H1 (cell line): ENCODE data around the gene MEIOSIN. TPM values are rescaled to one million over a fixed set of nuclear protein-coding genes. Genes with fewer than 3 reads are reported as not detected.

Source experiments
- CTCF ChIA-PET: fragments of 300-600 bp; sonication (Branson Sonifier 250); formaldehyde crosslinking; loops from one replicate; lab custom pipeline; 2021; ENCODE audit not compliant: partially characterized antibody; lab: Charles Lee
- POLR2A ChIA-PET: fragments of 300-600 bp; sonication (Branson Sonifier 250); formaldehyde crosslinking; loops from one replicate; lab custom pipeline; 2021; ENCODE audit warnings: inconsistent platforms; ENCODE audit not compliant: partially characterized antibody; lab: Charles Lee
- DNase-seq, 2 experiments: peaks; one replicate each; pipeline versions ENCODE4 v3.0.0 to v3.0.0-alpha.2; 2010 to 2022; ENCODE audit warnings: low spot score in 2 of 2, low read depth in 1 of 2, mixed read lengths in 1 of 2
- FAIRE-seq: peaks from 2 replicates; lab custom pipeline; 2011; peaks lifted over from hg19 to GRCh38; lab: Jason Lieb, UNC
- H2AFZ ChIP-seq: 2 replicates; pipeline ENCODE4 v1.8.1; 2012; ENCODE audit warnings: low read length, inconsistent platforms
- H2AK5ac ChIP-seq: 2 replicates; pipeline ENCODE4 v1.6.1; 2013; ENCODE audit warnings: low read depth, low read length
- H2BK120ac ChIP-seq: replicated peaks from 2 replicates; pipeline ENCODE3; 2013; ENCODE audit warnings: low read depth, low read length, inconsistent platforms
- H2BK12ac ChIP-seq: 2 replicates; pipeline ENCODE4 v1.6.1; 2013; ENCODE audit warnings: low read depth, low read length
- H2BK15ac ChIP-seq: 2 replicates; pipeline ENCODE4 v1.6.1; 2013; ENCODE audit warnings: low read length
- H2BK20ac ChIP-seq: 2 replicates; pipeline ENCODE4 v1.6.1; 2013; ENCODE audit warnings: low read length
- H2BK5ac ChIP-seq: 2 replicates; pipeline ENCODE4 v1.6.1; 2013; ENCODE audit warnings: low read depth, low read length
- H3K14ac ChIP-seq: 2 replicates; pipeline ENCODE4 v1.6.1; 2013; ENCODE audit warnings: inconsistent platforms; ENCODE audit not compliant: insufficient read length
- H3K18ac ChIP-seq: 2 replicates; pipeline ENCODE4 v1.6.1; 2013; ENCODE audit warnings: low read length; ENCODE audit errors: extremely low read depth
- H3K23ac ChIP-seq: 2 replicates; pipeline ENCODE4 v1.6.1; 2013; ENCODE audit warnings: inconsistent platforms; ENCODE audit not compliant: insufficient read length
- H3K23me2 ChIP-seq: 2 replicates; pipeline ENCODE4 v1.6.1; 2013; ENCODE audit warnings: low read depth, low read length
- H3K27ac ChIP-seq: 2 replicates; pipeline ENCODE4 v1.6.1; 2011; ENCODE audit warnings: low read depth, low read length, inconsistent platforms
- H3K27me3 ChIP-seq, 4 experiments: replicated peaks in 1 of 4; 1 replicate in 1 of 4; 2 replicates in 3 of 4; pipeline versions ENCODE4 v1.6.1 to v1.8.1; 2011 to 2013; ENCODE audit warnings: low read length in 3 of 4, mild to moderate bottlenecking in 3 of 4, inconsistent platforms in 2 of 4, mixed read lengths in 2 of 4, moderate library complexity in 1 of 4; ENCODE audit not compliant: control insufficient read depth in 3 of 4, insufficient read depth in 3 of 4; ENCODE audit errors: extremely low read depth in 1 of 4
- H3K36me3 ChIP-seq, 4 experiments: 2 replicates each; pipeline versions ENCODE4 v1.6.1 to v1.8.1; 2011 to 2013; ENCODE audit warnings: mild to moderate bottlenecking in 4 of 4, low read length in 3 of 4, moderate library complexity in 2 of 4, control low read depth in 1 of 4, inconsistent platforms in 1 of 4; ENCODE audit not compliant: insufficient read depth in 4 of 4, control insufficient read depth in 2 of 4
- H3K4ac ChIP-seq: replicated peaks from 2 replicates; pipeline ENCODE3; 2013; ENCODE audit warnings: low read length, low read depth, mixed read lengths, inconsistent platforms; ENCODE audit not compliant: insufficient read length
- H3K4me1 ChIP-seq, 4 experiments: replicated peaks in 1 of 4; 1 replicate in 1 of 4; 2 replicates in 3 of 4; pipeline versions ENCODE4 v1.6.1 to v1.8.1; 2011 to 2013; ENCODE audit warnings: low read length in 3 of 4, inconsistent platforms in 2 of 4, mixed read lengths in 1 of 4; ENCODE audit not compliant: insufficient read depth in 4 of 4, control insufficient read depth in 3 of 4
- H3K4me2 ChIP-seq, 2 experiments: 2 replicates each; pipeline versions ENCODE4 v1.6.1 to v1.8.1; 2011 to 2013; ENCODE audit warnings: low read depth in 2 of 2, low read length in 2 of 2, control low read depth in 1 of 2, inconsistent platforms in 1 of 2, mild to moderate bottlenecking in 1 of 2; ENCODE audit not compliant: insufficient read depth in 1 of 2
- H3K4me3 ChIP-seq, 4 experiments: fragments of 200-600, 300-600 bp in 1 of 4; sonication (generic), shearing (Covaris generic), sonication (Bioruptor Twin) in 1 of 4; 2 replicates each; pipeline versions ENCODE4 v1.5.1 to v1.8.1; 2011 to 2016; ENCODE audit warnings: low read length in 4 of 4, low read depth in 3 of 4, control low read depth in 2 of 4, inconsistent platforms in 2 of 4, mild to moderate bottlenecking in 2 of 4, mixed read lengths in 1 of 4, moderate library complexity in 1 of 4; ENCODE audit not compliant: insufficient read depth in 2 of 4; ENCODE audit errors: extremely low read depth in 1 of 4
- H3K56ac ChIP-seq: replicated peaks from 2 replicates; pipeline ENCODE3; 2013; ENCODE audit warnings: low read depth, mild to moderate bottlenecking, mixed read lengths, low read length, inconsistent platforms; ENCODE audit not compliant: insufficient read length
- H3K79me1 ChIP-seq: 2 replicates; pipeline ENCODE4 v1.6.1; 2013; ENCODE audit warnings: low read depth, low read length, control low read depth
- H3K79me2 ChIP-seq, 2 experiments: 2 replicates each; pipeline versions ENCODE4 v1.6.1 to v1.8.1; 2012 to 2013; ENCODE audit warnings: low read length in 2 of 2, mild to moderate bottlenecking in 2 of 2, inconsistent platforms in 1 of 2; ENCODE audit not compliant: insufficient read depth in 2 of 2, control insufficient read depth in 1 of 2
- H3K9ac ChIP-seq, 4 experiments: replicated peaks in 1 of 4; 1 replicate in 1 of 4; 2 replicates in 3 of 4; pipeline versions ENCODE4 v1.6.1 to v1.8.1; 2011 to 2013; ENCODE audit warnings: low read depth in 3 of 4, low read length in 3 of 4, control low read depth in 2 of 4, mild to moderate bottlenecking in 2 of 4, moderate library complexity in 2 of 4, inconsistent platforms in 1 of 4; ENCODE audit errors: extremely low read depth in 1 of 4
- H3K9me3 ChIP-seq, 2 experiments: 2 replicates each; pipeline versions ENCODE4 v1.6.1 to v1.8.1; 2012 to 2013; ENCODE audit warnings: mild to moderate bottlenecking in 2 of 2, moderate library complexity in 2 of 2, control low read depth in 1 of 2, inconsistent platforms in 1 of 2, low read depth in 1 of 2, low read length in 1 of 2, mixed read lengths in 1 of 2; ENCODE audit not compliant: insufficient read depth in 2 of 2
- H4K20me1 ChIP-seq, 2 experiments: replicated peaks in 1 of 2; 2 replicates each; pipeline versions ENCODE3 to v1.8.1; 2011 to 2013; ENCODE audit warnings: inconsistent platforms in 2 of 2, low read length in 2 of 2, mild to moderate bottlenecking in 1 of 2; ENCODE audit not compliant: insufficient read depth in 2 of 2, control insufficient read depth in 1 of 2
- H4K5ac ChIP-seq: 2 replicates; pipeline ENCODE4 v1.6.1; 2013; ENCODE audit warnings: low read length, low read depth, mixed read lengths, inconsistent platforms; ENCODE audit not compliant: insufficient read length
- H4K8ac ChIP-seq: 2 replicates; pipeline ENCODE4 v1.8.0; 2013; ENCODE audit warnings: mild to moderate bottlenecking, moderate library complexity, low read length, inconsistent platforms; ENCODE audit not compliant: insufficient read depth; ENCODE audit errors: extremely low read depth
- H4K91ac ChIP-seq: replicated peaks from 2 replicates; pipeline ENCODE3; 2013; ENCODE audit warnings: low read length, mixed read lengths, inconsistent platforms; ENCODE audit not compliant: insufficient read length
- ASH2L ChIP-seq: fragments of 200-600, 300-600 bp; sonication (generic); IDR thresholded peaks from one replicate; pipeline ENCODE4 v1.7.1; 2017; ENCODE audit warnings: low read length
- CHD2 ChIP-seq: IDR thresholded peaks from 2 replicates; pipeline ENCODE4 v1.6.1; 2012; ENCODE audit warnings: low read length, improper control_type of control experiment
- CTBP2 ChIP-seq: IDR thresholded peaks from 2 replicates; pipeline ENCODE4 v1.7.0; 2011; ENCODE audit warnings: borderline replicate concordance, mild to moderate bottlenecking, moderate library complexity, mixed read lengths, low read length; ENCODE audit not compliant: insufficient read depth, insufficient read length
- GABPA ChIP-seq: IDR thresholded peaks from 2 replicates; pipeline ENCODE4 v1.6.1; 2011; ENCODE audit warnings: mild to moderate bottlenecking, low read length, moderate library complexity, borderline replicate concordance; ENCODE audit not compliant: insufficient read depth
- NRF1 ChIP-seq: IDR thresholded peaks from 2 replicates; pipeline ENCODE4 v1.6.1; 2011; ENCODE audit warnings: mild to moderate bottlenecking, low read depth, low read length, improper control_type of control experiment
- RFX5 ChIP-seq: IDR thresholded peaks from 2 replicates; pipeline ENCODE4 v1.6.1; 2011; ENCODE audit warnings: low read depth, low read length, improper control_type of control experiment, borderline replicate concordance
- RXRA ChIP-seq: IDR thresholded peaks from 2 replicates; pipeline ENCODE4 v1.6.1; 2011; ENCODE audit warnings: low read depth, mild to moderate bottlenecking, low read length, moderate library complexity; ENCODE audit not compliant: insufficient read depth
- SP1 ChIP-seq: IDR thresholded peaks from 2 replicates; pipeline ENCODE4 v1.6.1; 2011; ENCODE audit warnings: low read depth, low read length
- SP4 ChIP-seq: IDR thresholded peaks from 2 replicates; pipeline ENCODE4 v1.6.1; 2012; ENCODE audit warnings: low read length, inconsistent platforms
- SUZ12 ChIP-seq: fragments of 200-600 bp; sonication (generic); IDR thresholded peaks from 2 replicates; pipeline ENCODE4 v1.6.1; 2012; ENCODE audit warnings: mild to moderate bottlenecking, inconsistent platforms, low read length, moderate library complexity, mixed read lengths
- ZNF274 ChIP-seq: IDR thresholded peaks from 2 replicates; pipeline ENCODE4 v1.7.0; 2012; ENCODE audit warnings: low read length, borderline replicate concordance; ENCODE audit errors: extremely low read depth
- WGBS, 2 experiments: shearing (Covaris generic) in 1 of 2; methylation state at CpG; one replicate each; pipeline versions ENCODE4 v1.1.6 to v1.1.7; 2013 to 2015; ENCODE audit warnings: low lambda C conversion rate in 2 of 2, mixed read lengths in 2 of 2, inconsistent platforms in 1 of 2, low coverage in 1 of 2, missing lambda C conversion rate in 1 of 2; ENCODE audit not compliant: insufficient replicate concordance in 2 of 2, insufficient coverage in 1 of 2, insufficient read length in 1 of 2; ENCODE audit errors: extremely low coverage in 1 of 2, missing lambda C conversion rate in 1 of 2; 5-methylcytosine and 5-hydroxymethylcytosine counted together
- polyA plus RNA-seq, 7 experiments: library from polyadenylated mRNA; depleted of rRNA in 3 of 7; stranded (reverse) in 5 of 7; unstranded in 2 of 7; fragments of >200 nt in 5 of 7; fragments of 200-250 nt in 2 of 7; gene quantifications; 1 replicate in 5 of 7; 2 replicates in 1 of 7; 4 replicates in 1 of 7; pipeline versions ENCODE4 v1.2.1 to v1.2.3, GENCODE V29; 2011 to 2013; ENCODE audit warnings: missing spikeins in 2 of 7, mixed read lengths in 2 of 7
- total RNA-seq: library from RNA; stranded (reverse); fragmentation: NEBNext Ultra II Directional; extraction: Animal tissue kit (Norgen Biotek cat#: 25700); gene quantifications from 2 replicates; pipeline ENCODE4 v1.2.1, GENCODE V29; 2021

Gene MEIOSIN
- total and polyA plus RNA-seq, 2 of the 8 experiments (the other 6 are each of a cell fraction or from before 2014, with no cell fraction given) = 0.11 TPM; not detected in 1

DNA sequence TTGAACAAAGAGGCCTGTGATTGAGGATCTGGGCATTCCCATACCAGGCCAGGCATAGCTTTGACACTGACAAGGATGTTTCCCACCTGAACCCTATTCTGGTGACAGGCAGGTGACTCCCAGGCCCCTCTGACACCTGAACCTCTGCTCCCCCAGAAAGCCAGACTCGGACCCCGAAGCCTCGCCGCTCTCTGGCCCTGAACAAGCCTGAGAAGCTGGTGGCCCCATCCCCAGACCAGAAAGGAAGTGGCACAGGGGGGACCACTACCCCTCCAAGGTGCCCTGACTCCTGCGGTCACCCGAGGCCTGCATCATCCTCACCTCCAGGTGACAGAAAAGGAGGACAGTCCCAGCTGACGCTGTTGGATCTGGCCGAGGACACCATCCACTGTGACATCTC, 21.1 kb downstream of the MEIOSIN start:
- 0 out of 7 replicates have a peak, but pooled peaks cover 0 to under 1% (median 0%) of the 10 kb centered on the region in 4 experiments for H3K27me3 ChIP-seq
- no peak overlapping the region for H3K56ac ChIP-seq
- no peak overlapping the region for H2BK12ac ChIP-seq
- no peak overlapping the region for H2BK15ac ChIP-seq
- no peak overlapping the region for H3K18ac ChIP-seq
- H2BK5ac ChIP-seq = no peak overlapping the region
- H2AK5ac ChIP-seq = no peak overlapping the region
- H3K4ac ChIP-seq = no peak overlapping the region
- H3K79me2 ChIP-seq = no peaks in the 10 kb centered on the region
- no peak overlapping the region for H3K23ac ChIP-seq
- no peaks in the 10 kb centered on the region for H4K20me1 ChIP-seq
- H3K14ac ChIP-seq = no peak overlapping the region
- TF ChIP-seq RXRA = no peak
- TF ChIP-seq CTBP2 = no peak
- no peak for TF ChIP-seq SP4
- no peak for TF ChIP-seq ZNF274
- TF ChIP-seq CHD2 = no peak
- TF ChIP-seq SP1 = no peak
- TF ChIP-seq GABPA = no peak
- no peak for TF ChIP-seq RFX5
- no peak for TF ChIP-seq ASH2L
- no peak for TF ChIP-seq NRF1
- no peak for TF ChIP-seq SUZ12
- no peaks in the 10 kb centered on the region for H3K9me3 ChIP-seq
- H3K9ac ChIP-seq = no peak overlapping the region
- H2AFZ ChIP-seq = no peak overlapping the region
- H2BK120ac ChIP-seq = no peak overlapping the region
- 96% methylated on average over 8 of the region's 8 CpGs; no CpG with 5 or more reads in 1 of the 2 experiments for WGBS, 2 experiments
- no peaks in the 10 kb centered on the region for H3K36me3 ChIP-seq
- ChIA-PET POLR2A (interaction anchor here (0.7 to 12.9 kb wide), 7 partner anchors 9 to 50 kb away, joined by 3 to 153 read pairs (median 3); partner anchors contain the start of genes FBXO46 and SIX5), CTCF (interaction anchor here (1.0 to 3.0 kb wide), 10 partner anchors 9 to 51 kb away, joined by 3 to 16 read pairs (median 7); no protein-coding TSS in a partner anchor)
- H3K79me1 ChIP-seq = no peaks in the 10 kb centered on the region
- no peak for DNase-seq
- FAIRE-seq = no peak
- H4K5ac ChIP-seq = no peak overlapping the region
- no peak overlapping the region for H4K8ac ChIP-seq
- peaks cover 0 to 6% (median 0%) of the 10 kb centered on the region in 4 experiments; a peak in 1 of 7 replicates for H3K4me1 ChIP-seq
- H3K4me2 ChIP-seq = no peak overlapping the region
- H2BK20ac ChIP-seq = no peak overlapping the region
- H3K4me3 ChIP-seq = no peak overlapping the region
- H4K91ac ChIP-seq = no peak overlapping the region
- H3K27ac ChIP-seq = no peak overlapping the region
- peaks cover 2% of the 10 kb centered on the region; the same call in 1 of the 2 replicates for H3K23me2 ChIP-seq
